Prostate gland (tissue), 2 donors: ENCODE measurements around the gene CUL2.

Experiments
- POLR2A ChIP-seq: fragments of 450-650 bp; IDR thresholded peaks from one replicate; pipeline ENCODE4 v1.6.1; 2016; ENCODE audit warnings: antibody characterized with exemption, mild to moderate bottlenecking
- POLR2AphosphoS5 ChIP-seq: sonication (generic); formaldehyde crosslinking; IDR thresholded peaks from one replicate; pipeline ENCODE4 v1.6.1; 2017; ENCODE audit warnings: antibody characterized with exemption
- TF ChIP-seq, protein P1 (sequence below), 4 experiments: fragments of 200-600 bp in 2 of 4; fragments of 450-650 bp in 2 of 4; sonication (generic) in 2 of 4; IDR thresholded peaks; 1 replicate in 3 of 4; 2 replicates in 1 of 4; pipeline ENCODE4 v1.5.1; 2016 to 2019; ENCODE audit warnings: antibody characterized with exemption in 4 of 4, mild to moderate bottlenecking in 2 of 4, moderate library complexity in 2 of 4

DNA sequence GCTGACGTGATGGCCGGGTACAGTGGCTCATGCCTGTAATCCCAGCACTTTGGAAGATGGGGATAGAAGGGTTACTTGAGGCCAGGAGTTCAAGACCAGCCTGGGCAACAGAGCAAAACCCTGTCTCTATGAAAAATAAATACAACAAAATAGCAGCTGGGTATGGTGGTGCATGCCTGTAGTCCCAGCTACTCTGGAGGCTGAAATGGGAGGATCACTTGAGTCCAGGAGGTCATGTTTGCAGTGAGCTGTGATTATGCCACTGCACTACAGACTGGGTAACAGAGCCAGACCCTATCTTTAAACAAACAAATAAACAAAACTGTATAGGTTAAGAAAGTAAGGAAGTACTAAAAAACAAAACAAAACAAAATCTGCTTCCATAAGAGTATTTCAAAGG, 6.2 kb upstream of the CUL2 start:
- TF ChIP-seq, protein P1, sequence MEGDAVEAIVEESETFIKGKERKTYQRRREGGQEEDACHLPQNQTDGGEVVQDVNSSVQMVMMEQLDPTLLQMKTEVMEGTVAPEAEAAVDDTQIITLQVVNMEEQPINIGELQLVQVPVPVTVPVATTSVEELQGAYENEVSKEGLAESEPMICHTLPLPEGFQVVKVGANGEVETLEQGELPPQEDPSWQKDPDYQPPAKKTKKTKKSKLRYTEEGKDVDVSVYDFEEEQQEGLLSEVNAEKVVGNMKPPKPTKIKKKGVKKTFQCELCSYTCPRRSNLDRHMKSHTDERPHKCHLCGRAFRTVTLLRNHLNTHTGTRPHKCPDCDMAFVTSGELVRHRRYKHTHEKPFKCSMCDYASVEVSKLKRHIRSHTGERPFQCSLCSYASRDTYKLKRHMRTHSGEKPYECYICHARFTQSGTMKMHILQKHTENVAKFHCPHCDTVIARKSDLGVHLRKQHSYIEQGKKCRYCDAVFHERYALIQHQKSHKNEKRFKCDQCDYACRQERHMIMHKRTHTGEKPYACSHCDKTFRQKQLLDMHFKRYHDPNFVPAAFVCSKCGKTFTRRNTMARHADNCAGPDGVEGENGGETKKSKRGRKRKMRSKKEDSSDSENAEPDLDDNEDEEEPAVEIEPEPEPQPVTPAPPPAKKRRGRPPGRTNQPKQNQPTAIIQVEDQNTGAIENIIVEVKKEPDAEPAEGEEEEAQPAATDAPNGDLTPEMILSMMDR (IDR thresholded peaks at IDR 0.05) = no peak
- TF ChIP-seq POLR2A (no peak), POLR2AphosphoS5 (no peak)
